H9 (cell line): ENCODE results near the gene ELAPOR2. TPM values are rescaled to one million over a fixed set of nuclear protein-coding genes. Genes with fewer than 3 reads are reported as not detected.

Experiments used
- DNase-seq: peaks from one replicate; pipeline ENCODE4 v3.0.0-alpha.2; 2017
- H2AFZ ChIP-seq: one replicate; pipeline ENCODE4 v1.6.1; 2013; ENCODE audit warnings: mild to moderate bottlenecking, low read length, control low read depth, moderate library complexity
- H2AK5ac ChIP-seq: 2 replicates; pipeline ENCODE4 v1.6.1; 2013; ENCODE audit warnings: low read length, control low read depth, mixed read lengths; ENCODE audit not compliant: insufficient read length
- H2BK120ac ChIP-seq: one replicate; pipeline ENCODE4 v1.6.1; 2013; ENCODE audit warnings: low read depth, mild to moderate bottlenecking, low read length, control low read depth, inconsistent platforms; ENCODE audit not compliant: poor library complexity, severe bottlenecking
- H2BK12ac ChIP-seq: 2 replicates; pipeline ENCODE4 v1.6.1; 2013; ENCODE audit warnings: low read length, control low read depth, mixed read lengths, low read depth; ENCODE audit not compliant: insufficient read length
- H2BK15ac ChIP-seq: 2 replicates; pipeline ENCODE4 v1.6.1; 2013; ENCODE audit warnings: low read depth, low read length, control low read depth
- H2BK20ac ChIP-seq: one replicate; pipeline ENCODE4 v1.6.1; 2013; ENCODE audit warnings: low read depth, mild to moderate bottlenecking, low read length, control low read depth, inconsistent platforms; ENCODE audit not compliant: poor library complexity, severe bottlenecking
- H2BK5ac ChIP-seq: 2 replicates; pipeline ENCODE4 v1.6.1; 2013; ENCODE audit warnings: low read length, control low read depth, mixed read lengths; ENCODE audit not compliant: insufficient read length
- H3K14ac ChIP-seq: 2 replicates; pipeline ENCODE4 v1.6.1; 2013; ENCODE audit warnings: low read length, control low read depth; ENCODE audit not compliant: insufficient read depth
- H3K18ac ChIP-seq: 2 replicates; pipeline ENCODE4 v1.6.1; 2013; ENCODE audit warnings: low read depth, mild to moderate bottlenecking, mixed read lengths, low read length, control low read depth; ENCODE audit not compliant: insufficient read length
- H3K23ac ChIP-seq: 2 replicates; pipeline ENCODE4 v1.6.1; 2013; ENCODE audit warnings: low read length, control low read depth, mixed read lengths, low read depth; ENCODE audit not compliant: insufficient read length
- H3K23me2 ChIP-seq: 2 replicates; pipeline ENCODE4 v1.6.1; 2013; ENCODE audit warnings: low read depth, mild to moderate bottlenecking, mixed read lengths, low read length, control low read depth; ENCODE audit not compliant: insufficient read length, poor library complexity, severe bottlenecking
- H3K27ac ChIP-seq: 2 replicates; pipeline ENCODE4 v1.5.1; 2013; ENCODE audit warnings: low read length, control low read depth, mixed read lengths, low read depth; ENCODE audit not compliant: insufficient read length
- H3K27me3 ChIP-seq: 2 replicates; pipeline ENCODE4 v1.6.1; 2013; ENCODE audit warnings: low read length, control low read depth, inconsistent platforms; ENCODE audit not compliant: insufficient read depth
- H3K4ac ChIP-seq: 2 replicates; pipeline ENCODE4 v1.6.1; 2013; ENCODE audit warnings: low read depth, mild to moderate bottlenecking, control low read depth, inconsistent platforms, low read length, moderate library complexity
- H3K4me1 ChIP-seq: 2 replicates; pipeline ENCODE4 v1.6.1; 2013; ENCODE audit warnings: low read length, control low read depth, inconsistent platforms; ENCODE audit not compliant: insufficient read depth
- H3K4me2 ChIP-seq: 2 replicates; pipeline ENCODE4 v1.6.1; 2013; ENCODE audit warnings: low read length, control low read depth, mixed read lengths; ENCODE audit not compliant: insufficient read length, insufficient read depth
- H3K56ac ChIP-seq: 2 replicates; pipeline ENCODE4 v1.6.1; 2013; ENCODE audit warnings: low read depth, mild to moderate bottlenecking, mixed read lengths, low read length, control low read depth; ENCODE audit not compliant: insufficient read length
- H3K79me1 ChIP-seq: 2 replicates; pipeline ENCODE4 v1.6.1; 2013; ENCODE audit warnings: low read depth, mild to moderate bottlenecking, moderate library complexity, low read length, control low read depth, inconsistent platforms; ENCODE audit not compliant: insufficient read depth, poor library complexity, severe bottlenecking
- H3K79me2 ChIP-seq: 2 replicates; pipeline ENCODE4 v1.6.1; 2013; ENCODE audit warnings: low read length, control low read depth, inconsistent platforms; ENCODE audit not compliant: insufficient read depth
- H3K9ac ChIP-seq: 2 replicates; pipeline ENCODE4 v1.6.1; 2013; ENCODE audit warnings: low read length, control low read depth, mixed read lengths; ENCODE audit not compliant: insufficient read length; ENCODE audit errors: extremely low read depth
- H3K9me3 ChIP-seq: one replicate; pipeline ENCODE4 v1.6.1; 2013; ENCODE audit warnings: low read depth, low read length, inconsistent platforms; ENCODE audit not compliant: control insufficient read depth
- H3T11ph ChIP-seq: one replicate; pipeline ENCODE4 v1.6.1; 2013; ENCODE audit warnings: mild to moderate bottlenecking, low read length, control low read depth, inconsistent platforms
- H4K20me1 ChIP-seq: one replicate; pipeline ENCODE4 v1.6.1; 2013; ENCODE audit not compliant: control insufficient read depth, insufficient read length, insufficient read depth
- H4K5ac ChIP-seq: 2 replicates; pipeline ENCODE4 v1.6.1; 2013; ENCODE audit warnings: low read depth, mild to moderate bottlenecking, mixed read lengths, low read length, control low read depth; ENCODE audit not compliant: insufficient read length
- H4K8ac ChIP-seq: replicated peaks from 2 replicates; pipeline ENCODE4 v1.6.1; 2013; ENCODE audit warnings: low read length, control low read depth, mixed read lengths, low read depth; ENCODE audit not compliant: insufficient read length
- H4K91ac ChIP-seq: 2 replicates; pipeline ENCODE4 v1.6.1; 2013; ENCODE audit warnings: low read depth, mild to moderate bottlenecking, moderate library complexity, mixed read lengths, low read length, control low read depth; ENCODE audit not compliant: insufficient read length
- H3K27ac Mint-ChIP-seq, 3 experiments: 2 replicates in 2 of 3; 3 replicates in 1 of 3; pipeline ENCODE4 v1.8.0; 2020 to 2021; ENCODE audit warnings: mixed read lengths in 3 of 3, mild to moderate bottlenecking in 1 of 3, moderate library complexity in 1 of 3
- H3K27me3 Mint-ChIP-seq: 2 replicates; pipeline ENCODE4 v1.8.0; 2021; ENCODE audit warnings: low read depth, mild to moderate bottlenecking, moderate library complexity, mixed read lengths
- H3K36me3 Mint-ChIP-seq, 3 experiments: 2 replicates in 2 of 3; 3 replicates in 1 of 3; pipeline ENCODE4 v1.8.0; 2020 to 2021; ENCODE audit warnings: low read depth in 3 of 3, mixed read lengths in 3 of 3; ENCODE audit not compliant: insufficient read depth in 1 of 3
- H3K4me1 Mint-ChIP-seq, 2 experiments: 2 replicates each; pipeline ENCODE4 v1.8.0; 2020; ENCODE audit warnings: mixed read lengths in 2 of 2
- H3K4me3 Mint-ChIP-seq, 2 experiments: 2 replicates in 1 of 2; 3 replicates in 1 of 2; pipeline ENCODE4 v1.8.0; 2020 to 2021; ENCODE audit warnings: mild to moderate bottlenecking in 2 of 2, mixed read lengths in 2 of 2, moderate library complexity in 1 of 2
- H3K9me3 Mint-ChIP-seq, 2 experiments: 2 replicates in 1 of 2; 3 replicates in 1 of 2; pipeline ENCODE4 v1.8.0; 2020; ENCODE audit warnings: mild to moderate bottlenecking in 2 of 2, mixed read lengths in 2 of 2, moderate library complexity in 1 of 2
- WGBS: extraction: QIAGEN DNeasy Blood & Tissue Kit; methylation state at CpG from one replicate; pipeline ENCODE4 v1.1.7; 2013; ENCODE audit warnings: missing lambda C conversion rate, low lambda C conversion rate, mixed read lengths; ENCODE audit not compliant: insufficient read length; ENCODE audit errors: extremely low coverage; 5-methylcytosine and 5-hydroxymethylcytosine counted together
- total RNA-seq: library from RNA; stranded (reverse); gene quantifications from 2 replicates; pipeline ENCODE4 v1.2.1, GENCODE V29; 2021
- TF ChIP-seq, protein P1 (sequence below): fragments of 200-600 bp; sonication (generic); conservative IDR thresholded peaks from 3 replicates; pipeline ENCODE4 v1.8.0; 2021; ENCODE audit warnings: antibody characterized with exemption, mild to moderate bottlenecking

ELAPOR2 gene
- total RNA-seq, 1 experiment from 2014 or later: 36.8 TPM

DNA sequence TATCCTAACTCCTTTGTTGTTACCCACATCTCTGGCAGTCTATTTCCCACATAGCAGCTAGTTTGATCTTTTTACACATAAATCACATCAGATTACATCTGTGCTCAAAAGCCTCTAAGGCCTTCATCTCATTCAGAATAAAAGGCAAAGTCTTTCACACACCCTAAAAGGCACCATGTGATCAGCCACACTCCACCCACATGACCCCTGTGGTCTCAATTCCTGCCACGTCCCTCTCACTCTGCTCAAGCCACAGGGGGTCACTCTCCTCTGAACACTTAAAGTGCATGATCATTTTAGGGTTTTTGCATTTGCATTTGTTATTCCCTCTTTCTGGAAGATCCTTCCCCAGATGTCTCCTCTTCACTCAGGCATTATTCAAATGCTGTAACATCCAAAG lies 30.8 kb downstream of the ELAPOR2 start:
- H3K4me1 Mint-ChIP-seq: peaks cover 0 to 5% of the 10 kb centered on the region in 2 experiments; a peak in 1 of 4 replicates
- Histone ChIP-seq H4K20me1 (no peaks in the 10 kb centered on the region), H4K8ac (no peak overlapping the region), H3K4me2 (no peak overlapping the region), H4K91ac (no peak overlapping the region), H2BK5ac (no peak overlapping the region), H3K23ac (no peak overlapping the region), H3K27ac (no peak overlapping the region), H3K4ac (no peak overlapping the region), H3K9ac (no peak overlapping the region), H3K56ac (no peak overlapping the region), H3K18ac (no peak overlapping the region), H2BK12ac (no peak overlapping the region), H3K4me1 (peaks cover 2% of the 10 kb centered on the region; the same call in 1 of the 2 replicates), H2BK120ac (no peak overlapping the region), H2BK15ac (no peak overlapping the region), H3K23me2 (no peaks in the 10 kb centered on the region), H3K79me1 (peaks cover 2% of the 10 kb centered on the region), H3K79me2 (peaks cover 19% of the 10 kb centered on the region; the same call in 1 of the 2 replicates), H3K14ac (no peak overlapping the region), H2AFZ (no peak overlapping the region), H2AK5ac (no peak overlapping the region), H3K27me3 (no peaks in the 10 kb centered on the region), H3K9me3 (no peaks in the 10 kb centered on the region), H3T11ph (no peak overlapping the region), H4K5ac (no peak overlapping the region), H2BK20ac (no peak overlapping the region)
- peaks cover 8 to 12% (median 10%) of the 10 kb centered on the region in 3 experiments; a peak in 6 of 7 replicates for H3K36me3 Mint-ChIP-seq
- WGBS: no CpG with 5 or more reads among the region's 1 CpG
- no peaks in the 10 kb centered on the region for H3K27me3 Mint-ChIP-seq
- TF ChIP-seq, protein P1, sequence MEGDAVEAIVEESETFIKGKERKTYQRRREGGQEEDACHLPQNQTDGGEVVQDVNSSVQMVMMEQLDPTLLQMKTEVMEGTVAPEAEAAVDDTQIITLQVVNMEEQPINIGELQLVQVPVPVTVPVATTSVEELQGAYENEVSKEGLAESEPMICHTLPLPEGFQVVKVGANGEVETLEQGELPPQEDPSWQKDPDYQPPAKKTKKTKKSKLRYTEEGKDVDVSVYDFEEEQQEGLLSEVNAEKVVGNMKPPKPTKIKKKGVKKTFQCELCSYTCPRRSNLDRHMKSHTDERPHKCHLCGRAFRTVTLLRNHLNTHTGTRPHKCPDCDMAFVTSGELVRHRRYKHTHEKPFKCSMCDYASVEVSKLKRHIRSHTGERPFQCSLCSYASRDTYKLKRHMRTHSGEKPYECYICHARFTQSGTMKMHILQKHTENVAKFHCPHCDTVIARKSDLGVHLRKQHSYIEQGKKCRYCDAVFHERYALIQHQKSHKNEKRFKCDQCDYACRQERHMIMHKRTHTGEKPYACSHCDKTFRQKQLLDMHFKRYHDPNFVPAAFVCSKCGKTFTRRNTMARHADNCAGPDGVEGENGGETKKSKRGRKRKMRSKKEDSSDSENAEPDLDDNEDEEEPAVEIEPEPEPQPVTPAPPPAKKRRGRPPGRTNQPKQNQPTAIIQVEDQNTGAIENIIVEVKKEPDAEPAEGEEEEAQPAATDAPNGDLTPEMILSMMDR: no peak
- no peak overlapping the region for H3K27ac Mint-ChIP-seq
- no peak overlapping the region for H3K4me3 Mint-ChIP-seq
- no peak for DNase-seq
- H3K9me3 Mint-ChIP-seq: peaks cover 0 to 2% of the 10 kb centered on the region in 2 experiments; a peak in 1 of 5 replicates
